Neural cell (in vitro differentiated cells): ENCODE measurements around the gene MEIOB.

ENCODE experiments used
- CTCF ChIP-seq: fragments of 450-650 bp; IDR thresholded peaks from 2 replicates; pipeline ENCODE4 v1.5.1; 2014; ENCODE audit warnings: antibody characterized with exemption, mild to moderate bottlenecking, moderate library complexity; ENCODE audit not compliant: poor library complexity, severe bottlenecking
- EZH2 ChIP-seq: fragments of 200-600, 300-800 bp; shearing (Covaris generic), sonication (generic); IDR thresholded peaks from 2 replicates; pipeline ENCODE4 v1.6.1; 2014; ENCODE audit warnings: antibody characterized with exemption, low read length, borderline replicate concordance, mild to moderate bottlenecking; ENCODE audit not compliant: insufficient read depth, poor library complexity, severe bottlenecking
- POLR2AphosphoS5 ChIP-seq: IDR thresholded peaks from 2 replicates; pipeline ENCODE4 v1.6.1; 2012
- SMC3 ChIP-seq: fragments of 450-650 bp; conservative IDR thresholded peaks from 2 replicates; pipeline ENCODE4 v1.6.1; 2014; ENCODE audit warnings: antibody characterized with exemption, mild to moderate bottlenecking, moderate library complexity; ENCODE audit not compliant: poor library complexity

GRCh38 chr16:1884889-1885288 lies 12.9 kb upstream of the MEIOB start:
- TF ChIP-seq CTCF (no peak), EZH2 (no peak), POLR2AphosphoS5 (no peak), SMC3 (no peak)
